Stimulated activated naive CD4-positive, alpha-beta T cell treated with Interleukin-2 at 50 U/mL for 16 hours (primary cell): Measurements from ENCODE around the gene CFAP73.
"Not testable (repeated sequence)": the region's sequence is repeated elsewhere in the genome, so short reads cannot be mapped to it uniquely, and the experiment has no call there.

ENCODE experiments used
- DNase-seq: peaks from one replicate; lab custom pipeline; 2025; lab: John Stamatoyannopoulos, UW

The CFAP73 gene

DNA sequence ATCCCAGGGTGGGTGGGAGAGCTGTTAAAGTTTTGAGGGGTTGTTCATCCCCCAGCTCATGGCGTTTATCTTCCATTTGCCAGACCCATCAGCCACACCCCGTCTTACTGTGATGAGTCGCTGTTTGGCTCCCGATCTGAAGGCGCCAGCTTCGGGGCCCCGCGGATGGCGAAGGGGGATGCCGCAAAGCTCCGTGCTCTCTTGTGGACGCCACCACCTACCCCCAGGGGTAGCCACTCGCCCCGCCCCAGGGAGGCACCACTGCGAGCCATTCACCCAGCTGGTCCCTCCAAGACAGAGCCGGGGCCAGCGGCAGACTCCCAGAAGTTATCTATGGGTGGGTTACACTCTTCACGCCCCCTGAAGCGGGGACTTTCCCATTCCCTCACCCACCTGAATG is 41.7 kb downstream of the CFAP73 start:
- DNase-seq, result no peak

DNA sequence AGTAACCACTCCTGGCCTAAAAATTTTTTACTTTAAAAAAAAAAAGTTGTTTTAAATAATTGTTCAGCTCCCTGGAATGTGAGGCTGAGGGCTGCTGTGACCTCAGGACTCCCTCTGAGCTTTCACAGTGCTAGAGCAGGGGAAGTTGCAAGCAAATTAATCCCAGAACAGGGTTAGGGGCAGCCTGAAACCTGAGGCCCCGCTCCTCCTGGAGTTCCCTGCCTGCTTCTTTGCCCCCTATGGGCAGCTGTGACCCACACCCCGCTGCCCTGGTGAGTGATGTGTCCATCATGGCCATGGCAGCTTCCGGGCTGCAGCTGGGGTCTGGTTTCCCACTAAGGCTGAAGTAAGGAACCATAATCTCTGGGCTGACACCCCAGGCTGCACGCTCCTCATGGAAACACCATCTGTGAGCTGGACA is 45.5 kb downstream of the CFAP73 start:
- DNase-seq, result no peak

DNA sequence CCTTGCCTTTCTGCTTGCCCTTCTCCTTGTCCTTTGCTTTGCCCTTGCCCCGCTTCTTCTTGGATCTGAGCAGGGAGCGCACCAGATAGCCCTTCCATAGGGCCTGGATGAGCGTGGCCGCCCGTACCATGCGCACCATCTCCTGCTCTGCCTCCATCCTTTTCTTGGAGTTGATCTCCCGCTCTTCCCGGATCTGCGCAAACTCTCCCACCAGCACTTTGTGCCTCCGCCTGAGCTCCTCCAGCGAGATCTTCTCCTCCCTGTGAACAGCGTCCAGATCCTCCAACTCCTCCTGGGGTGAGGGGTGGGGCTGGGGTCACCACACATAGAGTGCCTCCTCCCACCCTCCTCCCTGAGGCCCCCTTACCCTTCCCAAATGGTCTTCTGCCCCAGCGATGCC is 46.1 kb downstream of the CFAP73 start:
- no peak for DNase-seq

DNA sequence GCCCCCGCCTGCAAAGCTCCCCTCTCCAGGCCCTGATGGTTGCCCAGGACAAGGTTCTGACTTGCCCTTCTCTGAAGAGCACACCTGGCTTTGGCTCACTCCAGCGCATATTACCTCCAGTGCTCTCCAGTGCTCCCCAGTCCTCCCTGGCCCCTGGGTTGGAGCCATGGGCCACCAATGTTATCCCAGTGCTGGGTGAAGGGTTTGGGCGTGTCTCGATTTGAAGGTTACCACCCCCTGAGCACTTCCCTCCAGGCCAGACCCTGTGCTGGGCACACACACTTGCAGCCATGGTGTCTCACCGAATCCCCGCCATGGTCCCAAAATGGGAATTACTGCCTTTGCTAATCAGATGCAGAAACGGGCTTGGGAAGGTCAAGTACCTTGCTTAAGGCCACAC is 47.1 kb downstream of the CFAP73 start:
- DNase-seq, result no peak

DNA sequence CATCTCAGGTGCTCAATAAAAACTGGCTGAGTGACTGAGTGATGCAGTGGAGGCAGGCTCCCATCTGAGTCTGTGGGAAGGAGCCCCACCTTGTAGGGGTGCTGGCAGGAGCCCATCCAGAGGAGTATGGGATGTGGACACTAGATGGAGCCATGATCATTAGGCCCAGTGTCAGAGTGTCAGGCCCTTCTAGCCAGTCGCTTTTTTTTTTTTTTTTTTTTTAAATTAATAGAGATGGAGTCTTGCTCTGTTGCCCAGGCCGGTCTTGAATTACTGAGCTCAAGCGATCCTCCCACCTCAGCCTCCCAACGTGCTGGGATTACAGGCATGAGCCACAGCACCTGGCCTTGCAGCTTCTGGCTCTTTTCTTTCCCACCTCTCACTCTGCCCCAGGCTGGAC is 47.5 kb downstream of the CFAP73 start:
- peak; percentile 33 for DNase-seq

DNA sequence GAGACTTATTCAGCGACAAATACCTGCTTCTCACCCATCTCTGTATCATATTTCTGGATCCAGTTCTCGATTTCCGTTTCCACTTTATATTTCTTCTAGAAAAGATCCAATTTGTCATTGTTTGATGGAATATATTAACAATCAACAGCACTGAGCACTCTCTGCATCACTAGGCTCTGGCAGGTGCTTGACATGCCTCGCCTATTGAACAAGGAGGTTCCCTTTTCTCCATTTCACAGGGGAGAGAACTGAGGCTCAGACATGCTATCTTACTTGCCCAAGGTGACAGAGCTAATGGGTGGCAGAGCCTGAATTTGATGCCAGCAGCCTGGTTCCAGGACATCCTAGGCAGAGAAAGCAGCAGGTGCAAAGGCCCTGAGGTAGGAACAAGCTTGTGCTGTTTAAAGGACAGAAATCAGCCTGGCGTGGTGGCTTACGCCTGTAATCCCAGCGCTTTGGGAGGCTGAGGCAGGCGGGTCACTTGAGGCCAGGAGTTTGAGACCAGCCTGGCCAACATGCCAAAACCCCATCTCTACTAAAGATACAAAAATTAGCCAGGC is 48.1 kb downstream of the CFAP73 start:
- DNase-seq, result no peak

DNA sequence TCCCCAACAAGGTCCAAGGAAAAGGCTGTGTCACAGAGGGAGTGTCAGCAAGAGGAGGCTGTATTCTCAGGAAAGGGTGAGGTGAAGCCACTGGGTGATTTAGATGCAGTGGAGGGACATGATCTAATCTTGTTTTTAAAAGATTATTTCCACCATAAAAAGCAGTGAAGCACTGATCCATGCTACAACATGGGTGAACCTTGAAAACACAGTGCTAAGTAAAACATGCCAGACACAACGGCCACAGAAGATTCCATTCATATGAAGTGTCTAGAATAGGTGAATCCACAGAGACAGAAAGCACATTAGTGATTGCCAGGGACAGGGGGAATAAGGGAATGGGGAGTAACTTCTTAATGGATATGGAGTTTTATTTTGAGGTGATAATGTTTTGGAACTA is 48.8 kb downstream of the CFAP73 start:
- DNase-seq, result no peak

DNA sequence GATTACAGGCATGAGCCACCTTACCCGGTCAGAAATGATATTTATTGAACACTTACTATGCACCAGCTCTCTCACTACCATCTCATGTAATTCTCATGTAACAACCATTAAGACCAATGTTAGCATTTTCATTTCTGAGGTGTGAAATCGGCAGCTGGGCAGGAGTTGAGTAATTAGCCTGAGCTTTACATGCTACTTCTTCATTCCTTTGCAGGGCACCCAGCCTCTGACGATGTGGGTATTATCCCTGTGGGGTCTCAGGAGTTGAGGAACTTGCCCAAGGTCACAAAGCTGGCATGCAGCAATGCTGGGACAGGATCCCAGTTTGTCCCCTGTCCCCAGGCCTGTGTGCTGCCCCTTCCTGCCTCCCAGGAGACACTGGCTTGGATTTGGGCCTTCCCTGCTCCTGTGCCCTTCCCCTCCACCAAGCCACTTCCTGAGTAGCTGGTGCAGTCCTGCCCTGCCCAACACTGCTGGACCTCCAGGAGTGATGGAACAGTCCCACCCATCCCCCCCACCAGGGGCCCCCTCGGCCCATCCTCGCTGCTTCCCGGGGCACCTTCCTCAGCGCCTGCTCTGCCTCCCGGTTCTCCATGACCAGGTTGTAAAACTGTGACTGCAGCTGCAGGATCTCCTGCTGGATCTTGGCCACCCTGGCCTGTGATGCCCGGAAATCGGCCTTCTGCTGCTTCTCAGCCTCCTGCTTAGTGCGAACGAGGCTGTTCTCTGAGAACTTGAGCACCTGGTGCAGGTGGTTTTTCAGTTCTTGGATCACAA is 50.7 kb downstream of the CFAP73 start:
- DNase-seq, result no peak

DNA sequence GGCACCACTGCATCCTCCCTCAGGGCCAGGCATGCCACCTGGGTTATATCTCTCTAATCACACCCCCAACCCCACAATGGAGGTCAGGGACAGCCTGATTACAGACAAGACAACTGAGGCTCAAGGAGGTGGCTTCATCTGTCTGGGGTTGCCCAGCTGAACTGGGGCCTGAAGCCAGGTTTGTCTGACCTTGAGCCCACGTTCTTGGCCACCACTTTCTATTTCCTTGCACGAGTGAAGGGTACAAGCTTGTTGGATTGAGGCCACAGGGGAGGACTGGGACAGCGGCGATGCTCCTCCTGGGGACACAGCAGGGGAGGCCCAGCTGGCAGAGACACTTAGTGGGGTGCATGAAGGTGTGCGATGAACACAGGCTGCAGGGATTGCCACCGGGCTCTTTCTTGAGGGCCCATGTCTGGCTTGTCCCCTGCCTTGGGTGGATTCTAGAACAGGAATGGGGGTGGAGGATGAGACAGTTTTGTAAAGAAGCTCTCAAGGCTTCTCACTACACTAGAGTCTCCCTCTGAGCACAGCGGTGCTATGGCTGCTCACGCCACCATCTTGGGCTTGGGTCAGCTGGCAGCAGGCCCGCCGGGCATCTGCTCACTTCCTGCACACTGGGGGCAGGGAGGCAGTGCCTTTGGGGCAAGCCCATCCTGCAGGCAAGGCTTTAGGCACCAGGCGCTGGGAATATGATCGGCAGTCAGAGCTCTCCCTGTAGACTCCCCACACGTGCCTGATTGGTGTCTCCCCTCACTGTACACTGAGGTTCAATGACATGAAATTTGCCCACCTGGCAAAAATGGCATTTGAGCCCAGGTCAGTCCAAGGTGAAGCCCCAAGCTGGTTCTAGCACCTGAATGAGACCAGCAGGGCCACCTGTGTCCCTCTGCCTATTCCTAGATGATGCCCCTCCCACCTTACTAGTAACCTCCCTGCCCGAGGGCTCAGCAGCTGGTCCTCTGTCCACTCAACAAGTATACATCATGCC is 52.0 kb downstream of the CFAP73 start:
- DNase-seq, result no peak

DNA sequence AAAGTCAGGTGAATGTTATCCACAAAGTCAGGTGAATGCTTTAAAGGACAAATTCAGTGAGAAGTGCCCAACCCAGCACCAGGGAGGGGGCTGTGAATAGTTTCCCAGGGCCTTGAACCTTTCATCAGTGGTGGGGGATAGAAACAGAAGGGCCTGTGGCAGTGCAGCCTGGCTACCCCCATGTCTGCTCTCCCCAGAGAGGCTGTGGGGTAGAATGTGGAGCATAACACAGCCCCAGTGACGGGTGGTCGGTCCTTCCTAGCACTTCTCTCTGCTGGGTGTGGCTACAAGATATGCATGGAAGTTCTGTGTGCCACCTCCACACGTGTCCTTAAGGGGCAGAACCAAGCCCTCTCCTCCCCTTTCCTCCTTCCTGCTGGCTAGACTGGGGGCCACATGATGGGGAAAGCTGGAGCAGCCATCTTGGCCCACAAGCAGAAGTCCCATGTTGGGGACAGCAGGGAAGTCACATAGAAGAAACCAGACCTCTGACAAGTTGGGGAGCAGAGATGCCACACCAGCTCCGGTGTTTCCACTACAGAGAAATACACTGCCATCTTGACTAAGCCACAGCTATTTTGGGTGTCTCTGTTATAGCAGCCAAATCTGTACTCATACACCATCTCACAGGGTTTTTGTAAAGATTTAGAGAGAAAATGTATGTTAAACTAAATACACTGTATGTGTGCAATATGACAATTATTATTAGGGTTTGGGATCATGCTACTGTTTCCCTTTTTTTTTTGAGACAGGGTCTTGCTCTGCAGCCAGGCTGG is 53.0 kb downstream of the CFAP73 start:
- DNase-seq, result no peak

DNA sequence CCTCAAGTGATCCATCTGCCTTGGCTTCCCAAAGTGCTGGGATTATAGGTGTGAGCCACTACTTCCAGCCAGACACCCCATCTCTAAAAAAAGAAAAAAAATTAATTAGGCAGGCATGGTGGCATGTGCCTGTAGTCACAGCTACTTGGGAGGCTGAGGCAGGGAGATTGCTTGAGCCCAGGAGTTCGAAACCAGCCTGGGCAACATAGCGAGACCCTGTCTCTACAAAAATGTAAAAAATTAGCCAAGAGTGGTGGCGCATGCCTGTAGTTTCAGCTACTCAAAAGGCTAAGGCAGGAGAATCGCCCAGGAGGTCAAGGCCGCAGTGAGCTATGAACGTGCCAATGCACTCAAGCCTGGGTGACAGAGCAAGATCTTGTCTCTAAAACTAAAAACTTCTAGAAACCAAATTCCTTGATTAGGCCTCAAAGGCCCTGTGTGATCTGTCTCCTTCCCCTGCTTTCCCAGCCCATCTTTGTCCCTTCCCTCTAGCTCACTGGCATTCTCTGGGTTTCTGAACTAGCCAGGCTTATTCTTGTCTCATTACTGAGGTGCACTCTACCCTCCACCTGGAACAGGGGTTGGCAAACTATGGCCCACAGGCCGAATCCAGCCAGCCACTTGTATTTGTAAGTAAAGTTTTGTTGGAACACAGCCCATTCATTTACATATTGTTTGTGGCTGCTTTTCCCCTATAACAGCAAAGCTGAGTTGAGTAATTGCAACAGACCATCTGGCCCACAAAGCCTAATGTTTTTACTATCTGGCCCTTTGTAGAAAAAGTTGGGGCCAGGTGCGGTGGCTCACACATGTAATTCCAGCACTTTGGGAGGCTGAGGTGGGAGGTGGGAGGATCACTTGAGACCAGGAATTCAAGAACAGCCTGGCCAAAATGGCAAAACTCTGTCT is 54.6 kb downstream of the CFAP73 start:
- DNase-seq, result no peak

DNA sequence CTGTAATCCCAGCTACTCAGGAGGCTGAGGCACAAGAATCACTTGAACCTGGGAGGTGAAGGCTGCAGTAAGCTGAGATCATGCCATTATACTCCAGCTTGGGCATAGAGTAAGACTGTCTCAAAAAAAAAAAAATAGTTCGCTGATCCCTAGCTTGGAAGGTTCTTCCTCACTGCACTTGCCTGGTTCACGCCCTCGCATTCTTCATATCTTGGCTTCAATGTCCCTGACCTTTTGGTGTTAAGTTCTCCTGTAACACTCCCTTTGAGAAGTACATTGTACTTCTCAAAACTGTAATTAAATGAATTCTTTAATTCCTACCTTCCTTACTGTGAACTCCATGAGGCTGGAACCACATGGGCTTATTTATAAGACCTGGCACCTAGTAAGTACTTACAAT is 55.3 kb downstream of the CFAP73 start:
- no peak for DNase-seq

DNA sequence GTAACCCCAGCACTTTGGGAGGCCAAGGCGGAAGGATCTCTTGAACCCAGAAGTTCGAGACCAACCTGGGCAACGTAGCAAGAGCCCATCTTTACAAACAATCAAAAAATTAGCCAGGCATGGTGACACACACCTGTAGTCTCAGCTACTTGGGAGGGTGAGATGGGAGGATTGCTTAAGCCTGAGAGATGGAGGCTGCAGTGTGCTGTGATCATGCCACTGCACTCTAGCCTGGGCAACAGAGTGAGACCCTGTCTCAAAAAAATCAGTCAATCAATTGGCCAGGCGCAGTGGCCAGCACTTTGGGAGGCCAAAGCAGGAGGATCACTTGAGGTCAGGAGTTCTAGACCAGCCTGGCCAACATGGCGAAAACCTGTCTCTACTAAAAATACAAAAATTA is 57.3 kb downstream of the CFAP73 start:
- DNase-seq, result not testable (repeated sequence)

DNA sequence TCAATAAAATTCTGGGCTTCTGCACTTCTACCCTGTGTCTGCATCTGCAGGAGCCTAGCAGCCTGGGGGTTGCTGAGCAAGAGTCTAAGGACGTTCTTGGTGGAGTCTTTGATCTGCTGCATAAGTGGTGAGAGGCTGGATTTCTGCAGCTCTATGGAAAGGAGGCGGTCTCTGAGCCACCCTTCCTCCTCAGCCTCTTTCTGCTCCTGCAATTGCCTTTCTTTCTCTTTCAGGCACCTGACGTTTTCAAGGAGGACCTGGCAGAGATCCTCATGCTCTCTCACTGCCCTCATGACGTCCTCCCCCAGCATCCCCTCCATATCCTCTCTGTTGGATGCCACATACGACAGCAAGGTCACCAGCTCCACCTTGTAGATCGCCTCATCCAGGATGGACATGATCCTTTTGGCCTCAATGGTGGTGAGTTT is 58.1 kb downstream of the CFAP73 start:
- DNase-seq, result no peak

DNA sequence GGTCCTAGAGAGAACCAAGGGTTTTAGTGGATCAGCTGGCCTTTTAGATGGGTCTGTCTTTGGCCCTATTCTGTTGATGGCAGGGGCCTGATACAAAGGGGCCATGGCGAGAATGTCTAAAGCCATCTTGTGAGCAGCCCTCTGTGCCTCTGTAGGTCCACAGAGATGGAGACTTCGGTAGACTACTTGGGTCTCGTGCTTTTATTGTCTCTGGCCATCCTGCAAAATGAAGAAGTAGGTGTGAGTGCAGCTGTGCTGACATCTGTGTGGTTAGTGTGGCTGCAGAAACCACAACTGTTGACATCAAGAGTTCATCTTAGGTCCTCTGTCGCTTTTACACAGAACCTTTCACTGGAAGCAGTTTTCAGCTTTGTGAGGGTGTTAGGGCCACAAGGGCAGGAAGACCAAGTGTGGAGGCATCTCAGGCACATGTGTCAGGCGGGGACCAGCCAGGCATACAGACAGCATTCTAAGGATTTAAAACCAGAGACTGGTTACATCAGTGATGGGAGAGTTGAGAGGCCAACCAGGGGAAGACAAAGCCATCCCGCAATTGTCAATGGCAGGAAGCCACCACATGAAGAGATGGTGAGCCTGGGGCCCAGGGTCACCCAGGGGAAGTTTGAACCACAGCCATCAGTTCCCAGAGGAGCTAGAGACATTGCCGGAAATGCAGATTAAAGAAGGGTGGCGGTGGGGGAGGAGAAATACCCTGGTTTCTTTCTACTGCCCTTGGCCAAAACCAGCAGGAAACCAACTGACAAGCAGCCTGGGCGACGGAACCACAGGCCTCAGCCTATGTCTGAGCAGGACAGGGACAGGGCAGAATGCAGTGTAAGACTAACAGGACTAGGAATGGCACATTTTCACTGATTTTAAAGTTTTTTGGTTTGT is 58.8 kb downstream of the CFAP73 start:
- peak; percentile 13 for DNase-seq
